Measurements from ENCODE around the gene CD47. TPM values are rescaled to one million over a fixed set of nuclear protein-coding genes. Genes with fewer than 3 reads are reported as not detected.

The CD47 gene
- total RNA-seq, 1 experiment from 2014 or later: 63.6 TPM

DNA sequence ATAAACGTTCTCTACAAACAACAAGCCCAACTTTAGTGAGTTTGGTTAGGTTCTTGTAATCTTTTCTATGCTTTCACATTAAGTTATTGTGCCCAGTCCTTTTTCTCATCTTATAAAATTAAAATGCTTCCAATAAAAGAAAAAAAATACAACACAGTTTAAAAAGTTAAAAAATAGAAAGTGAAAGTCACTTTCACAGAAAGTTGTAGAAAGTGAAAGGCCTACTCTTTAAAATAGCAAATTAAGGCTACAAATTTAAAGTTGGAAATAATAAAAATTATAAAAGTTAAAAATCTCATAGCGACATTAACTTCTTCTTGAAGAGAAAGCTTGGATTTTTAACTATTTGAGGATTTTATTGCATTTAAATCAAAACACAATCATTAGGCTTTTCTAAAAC, 35.9 kb downstream of the CD47 start:
- peaks cover 12% of the 10 kb centered on the region; the same call in 1 of the 2 replicates for H3K36me3 ChIP-seq (ENCODE audit: low read depth, low read length)
- H3K9ac ChIP-seq (ENCODE audit: low read length): no peak overlapping the region
- H3K27me3 ChIP-seq (ENCODE audit: low read length): no peaks in the 10 kb centered on the region
- no peak overlapping the region for H3K4me3 ChIP-seq (ENCODE audit: low read length)
- ChIA-PET POLR2A (ENCODE audit: unreplicated experiment) (no interaction called here), CTCF (no interaction called here)
- H3K9me2 ChIP-seq (replicated peaks; ENCODE audit: low read length): no peaks in the 10 kb centered on the region
- no peak overlapping the region for H3K27ac ChIP-seq (ENCODE audit: low read length)
- H3F3A ChIP-seq (ENCODE audit: low read length, unreplicated experiment): no peaks in the 10 kb centered on the region
- no TSS peak for BruUV-seq (replicated peaks)
- DNase-seq (no peak), ATAC-seq (no peak)
- intact Hi-C loops (cut with micrococcal nuclease): no loop called here
- no peaks in the 10 kb centered on the region for H4K20me1 ChIP-seq (ENCODE audit: low read length)
- peaks cover 30% of the 10 kb centered on the region for H3K4me1 ChIP-seq (ENCODE audit: insufficient read depth, low read length)
- no peaks in the 10 kb centered on the region for H3K9me3 ChIP-seq (ENCODE audit: low read length)
- no peak overlapping the region for H2AFZ ChIP-seq (ENCODE audit: low read length)
- TF ChIP-seq, protein P1, sequence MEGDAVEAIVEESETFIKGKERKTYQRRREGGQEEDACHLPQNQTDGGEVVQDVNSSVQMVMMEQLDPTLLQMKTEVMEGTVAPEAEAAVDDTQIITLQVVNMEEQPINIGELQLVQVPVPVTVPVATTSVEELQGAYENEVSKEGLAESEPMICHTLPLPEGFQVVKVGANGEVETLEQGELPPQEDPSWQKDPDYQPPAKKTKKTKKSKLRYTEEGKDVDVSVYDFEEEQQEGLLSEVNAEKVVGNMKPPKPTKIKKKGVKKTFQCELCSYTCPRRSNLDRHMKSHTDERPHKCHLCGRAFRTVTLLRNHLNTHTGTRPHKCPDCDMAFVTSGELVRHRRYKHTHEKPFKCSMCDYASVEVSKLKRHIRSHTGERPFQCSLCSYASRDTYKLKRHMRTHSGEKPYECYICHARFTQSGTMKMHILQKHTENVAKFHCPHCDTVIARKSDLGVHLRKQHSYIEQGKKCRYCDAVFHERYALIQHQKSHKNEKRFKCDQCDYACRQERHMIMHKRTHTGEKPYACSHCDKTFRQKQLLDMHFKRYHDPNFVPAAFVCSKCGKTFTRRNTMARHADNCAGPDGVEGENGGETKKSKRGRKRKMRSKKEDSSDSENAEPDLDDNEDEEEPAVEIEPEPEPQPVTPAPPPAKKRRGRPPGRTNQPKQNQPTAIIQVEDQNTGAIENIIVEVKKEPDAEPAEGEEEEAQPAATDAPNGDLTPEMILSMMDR (conservative IDR thresholded peaks at IDR 0.05; ENCODE audit: low read depth, low read length): no peak
- no peak for TF ChIP-seq EZH2phosphoT487 (IDR thresholded peaks at IDR 0.05; ENCODE audit: borderline replicate concordance, low read length)
- no peak for TF ChIP-seq EZH2 (IDR thresholded peaks at IDR 0.05; ENCODE audit: low read length, unreplicated experiment)
- H3K4me2 ChIP-seq (ENCODE audit: low read length): no peak overlapping the region
- H3K79me2 ChIP-seq (ENCODE audit: low read length): no peaks in the 10 kb centered on the region

DNA sequence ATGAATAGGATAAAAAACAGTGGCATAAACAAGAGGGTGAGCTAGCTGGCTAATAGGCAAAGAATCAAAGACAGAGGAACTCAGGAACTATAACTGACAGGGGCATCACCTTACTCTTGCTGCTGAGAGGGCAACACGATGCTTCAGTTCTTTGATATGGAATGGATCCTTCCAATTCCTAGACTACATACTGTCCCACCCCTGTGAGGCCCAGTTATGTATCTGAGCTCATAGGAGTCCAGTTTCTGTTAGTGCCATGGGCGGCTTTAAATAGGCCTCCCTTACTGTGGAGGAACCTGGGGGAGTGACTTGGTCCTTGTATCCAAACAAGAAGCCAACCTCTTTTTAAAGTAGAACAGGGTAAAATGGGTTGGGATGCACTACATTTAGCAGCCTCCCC, 37.3 kb downstream of the CD47 start:
- Histone ChIP-seq H2AFZ (ENCODE audit: low read length) (no peak overlapping the region), H3K27ac (ENCODE audit: low read length) (peak overlapping the region; percentile 24), H3K9me3 (ENCODE audit: low read length) (no peaks in the 10 kb centered on the region), H3K27me3 (ENCODE audit: low read length) (no peaks in the 10 kb centered on the region), H3K79me2 (ENCODE audit: low read length) (no peaks in the 10 kb centered on the region), H3K9ac (ENCODE audit: low read length) (no peak overlapping the region), H3K4me1 (ENCODE audit: insufficient read depth, low read length) (peaks cover 30% of the 10 kb centered on the region), H4K20me1 (ENCODE audit: low read length) (no peaks in the 10 kb centered on the region), H3K36me3 (ENCODE audit: low read depth, low read length) (peaks cover 13% of the 10 kb centered on the region; the same call in 1 of the 2 replicates), H3K9me2 (replicated peaks; ENCODE audit: low read length) (no peaks in the 10 kb centered on the region), H3K4me2 (ENCODE audit: low read length) (peak overlapping the region; percentile 49), H3F3A (ENCODE audit: low read length, unreplicated experiment) (no peaks in the 10 kb centered on the region), H3K4me3 (ENCODE audit: low read length) (no peak overlapping the region)
- intact Hi-C loops (cut with micrococcal nuclease): no loop called here
- TF ChIP-seq EZH2 (IDR thresholded peaks at IDR 0.05; ENCODE audit: low read length, unreplicated experiment): no peak
- TF ChIP-seq, protein P1 (conservative IDR thresholded peaks at IDR 0.05; ENCODE audit: low read depth, low read length): no peak
- no peak for TF ChIP-seq EZH2phosphoT487 (IDR thresholded peaks at IDR 0.05; ENCODE audit: borderline replicate concordance, low read length)
- ATAC-seq (peak; percentile 14; the same call in 1 of the 2 replicates), DNase-seq (no peak)
- ChIA-PET CTCF (no interaction called here), POLR2A (ENCODE audit: unreplicated experiment) (no interaction called here)
- no TSS peak for BruUV-seq (replicated peaks)

DNA sequence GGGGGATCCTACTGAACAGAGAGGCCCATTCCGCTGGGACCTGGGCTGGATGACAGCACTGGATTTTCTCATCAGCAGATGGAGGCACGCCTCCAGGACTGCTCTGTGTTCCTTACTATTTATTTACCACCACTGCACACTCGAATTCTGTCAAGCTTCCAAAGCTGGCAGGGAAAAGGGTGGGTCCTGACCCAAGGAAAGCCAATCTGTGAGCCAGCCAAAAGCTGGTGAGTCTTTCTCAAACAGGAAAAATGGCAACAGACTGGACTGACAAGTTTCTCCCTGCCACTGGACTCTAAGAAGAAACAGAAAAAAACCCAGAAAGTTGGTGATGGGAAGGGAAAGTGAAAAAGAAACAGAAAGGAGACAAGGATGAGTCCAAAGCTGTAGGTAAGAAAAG, 37.8 kb downstream of the CD47 start:
- no peak for TF ChIP-seq EZH2phosphoT487 (IDR thresholded peaks at IDR 0.05; ENCODE audit: borderline replicate concordance, low read length)
- TF ChIP-seq, protein P1 (conservative IDR thresholded peaks at IDR 0.05; ENCODE audit: low read depth, low read length): no peak
- no peak for TF ChIP-seq EZH2 (IDR thresholded peaks at IDR 0.05; ENCODE audit: low read length, unreplicated experiment)
- Histone ChIP-seq H3K9me2 (replicated peaks; ENCODE audit: low read length) (no peaks in the 10 kb centered on the region), H3F3A (ENCODE audit: low read length, unreplicated experiment) (no peaks in the 10 kb centered on the region), H3K4me2 (ENCODE audit: low read length) (peak overlapping the region; percentile 49), H3K79me2 (ENCODE audit: low read length) (no peaks in the 10 kb centered on the region), H3K27ac (ENCODE audit: low read length) (peak overlapping the region; percentile 24), H3K4me3 (ENCODE audit: low read length) (no peak overlapping the region), H3K9me3 (ENCODE audit: low read length) (no peaks in the 10 kb centered on the region), H2AFZ (ENCODE audit: low read length) (no peak overlapping the region), H4K20me1 (ENCODE audit: low read length) (no peaks in the 10 kb centered on the region), H3K36me3 (ENCODE audit: low read depth, low read length) (peaks cover 12% of the 10 kb centered on the region; the same call in 1 of the 2 replicates), H3K27me3 (ENCODE audit: low read length) (no peaks in the 10 kb centered on the region), H3K9ac (ENCODE audit: low read length) (no peak overlapping the region), H3K4me1 (ENCODE audit: insufficient read depth, low read length) (peaks cover 30% of the 10 kb centered on the region)
- CTCF ChIA-PET: no interaction called here
- intact Hi-C loops (cut with micrococcal nuclease): no loop called here
- BruUV-seq (replicated peaks): no TSS peak
- DNase-seq (peak; percentile 96), ATAC-seq (peak; percentile 76)
- POLR2A ChIA-PET (ENCODE audit: unreplicated experiment): no interaction called here

Measured in PC-3 (cell line).